HG02943 (cell line): ENCODE measurements around the gene MAP2K2.

ENCODE experiments used
- ATAC-seq: cut with Tn5 transposase; IDR thresholded peaks from one replicate; pipeline ENCODE4 v1.9.1; 2021; ENCODE audit warnings: mild to moderate bottlenecking, low read depth, moderate library complexity; ENCODE audit not compliant: unreplicated experiment

The MAP2K2 gene

GRCh38 chr19:4046946-4047683, 76.8 kb downstream of the MAP2K2 start:
- ATAC-seq, result no peak

GRCh38 chr19:4046362-4046691, 77.6 kb downstream of the MAP2K2 start:
- ATAC-seq, result no peak

- no peak for ATAC-seq
These were observed 78.1 kb downstream of the MAP2K2 start for GRCh38 chr19:4045597-4046361.

- ATAC-seq, result no peak
These were observed 78.9 kb downstream of the MAP2K2 start for GRCh38 chr19:4044990-4045465.

- no peak for ATAC-seq
These were observed 79.8 kb downstream of the MAP2K2 start for GRCh38 chr19:4043966-4044715.

- no peak for ATAC-seq
These were observed 80.5 kb downstream of the MAP2K2 start for GRCh38 chr19:4043401-4043800.

GRCh38 chr19:4042731-4043082, 81.2 kb downstream of the MAP2K2 start:
- ATAC-seq, result no peak

- no peak for ATAC-seq
These were observed 81.7 kb downstream of the MAP2K2 start for GRCh38 chr19:4042064-4042730.
